Breast epithelium (tissue), 3 donors: ENCODE data around the gene UBE2D2.

Source experiments
- CTCF ChIP-seq, 3 donors: fragments of 450-650 bp; IDR thresholded peaks; one replicate each; pipeline ENCODE4 v1.5.1; 2016 to 2017; ENCODE audit warnings: antibody characterized with exemption in 3 of 3, mild to moderate bottlenecking in 3 of 3, moderate library complexity in 3 of 3
- POLR2A ChIP-seq: fragments of 450-650 bp; IDR thresholded peaks from one replicate; pipeline ENCODE4 v1.6.1; 2016; ENCODE audit warnings: antibody characterized with exemption, mild to moderate bottlenecking, moderate library complexity

- no peak for TF ChIP-seq CTCF (IDR thresholded peaks at IDR 0.05)
- TF ChIP-seq POLR2A, result no peak
Observed at GRCh38 chr5:139524940-139525585, 36.1 kb upstream of the UBE2D2 start.
